NOMO-1 (cell line): ENCODE data around the gene KRT83.

Experiments
- DNase-seq, 2 experiments: peaks; one replicate each; lab custom pipeline; 2025; ENCODE audit not compliant: unreplicated experiment in 2 of 2; lab: John Stamatoyannopoulos, UW

Gene KRT83

DNA sequence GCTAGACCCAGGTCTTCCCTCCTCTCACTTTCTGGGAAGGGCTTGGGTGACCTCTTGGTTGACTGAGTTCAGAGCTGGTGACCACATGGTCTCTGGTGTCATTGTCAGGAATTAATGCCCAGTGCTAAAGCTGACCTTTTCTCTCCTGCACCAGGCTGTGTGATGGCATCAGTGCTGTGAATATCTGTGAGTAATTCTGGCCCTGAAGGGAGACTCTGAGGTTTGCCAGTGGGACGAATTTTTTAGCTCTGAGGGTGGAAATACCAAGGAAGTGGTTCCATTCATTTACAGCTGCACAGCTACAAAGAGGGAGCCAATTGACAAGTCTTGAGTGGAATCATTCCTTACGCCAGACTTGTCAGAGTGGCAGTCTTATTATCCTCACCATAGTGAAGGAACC lies 53.0 kb downstream of the KRT83 start:
- no peak for DNase-seq

- no peak for DNase-seq
Observed at GRCh38 chr12:52267699-52268098, 53.5 kb downstream of the KRT83 start.

DNA sequence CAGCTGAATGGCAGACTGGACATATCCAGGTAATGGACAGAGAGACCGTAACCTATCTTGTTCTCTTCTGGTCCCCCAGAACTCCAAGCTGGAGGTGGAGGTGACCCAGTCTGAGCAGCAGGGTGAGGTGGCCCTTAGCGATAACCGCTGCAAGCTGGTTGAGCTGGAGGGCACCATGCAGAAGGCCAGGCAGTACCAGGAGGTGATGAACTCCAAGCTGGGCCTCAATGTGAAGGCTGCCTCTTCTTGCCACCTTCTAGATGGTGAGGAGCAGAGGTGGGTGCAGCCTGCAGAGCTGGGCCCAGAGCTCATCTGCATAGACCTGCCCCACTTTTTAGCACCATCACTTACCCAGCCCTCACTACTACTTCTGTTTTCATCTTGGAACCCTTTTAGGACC lies 53.9 kb downstream of the KRT83 start:
- no peak for DNase-seq

DNA sequence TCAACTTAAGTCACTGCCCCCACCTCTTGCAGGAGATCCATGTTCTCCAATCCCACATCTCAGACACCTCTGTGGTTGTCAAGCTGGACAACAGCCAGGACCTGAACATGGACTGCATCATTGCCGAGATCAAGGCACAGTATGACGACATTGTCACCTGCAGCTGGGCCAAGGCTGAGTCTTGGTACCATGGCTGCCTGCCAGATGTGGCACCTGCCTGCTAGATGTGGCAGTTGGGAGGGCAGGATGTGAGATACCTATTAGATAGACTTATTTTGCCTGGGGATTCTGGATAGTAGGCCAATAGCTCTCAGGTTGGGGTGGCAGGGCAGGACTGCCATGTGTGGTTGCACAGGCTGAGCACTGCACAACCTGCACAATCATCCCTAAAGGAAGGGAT lies 54.7 kb downstream of the KRT83 start:
- DNase-seq = no peak

DNA sequence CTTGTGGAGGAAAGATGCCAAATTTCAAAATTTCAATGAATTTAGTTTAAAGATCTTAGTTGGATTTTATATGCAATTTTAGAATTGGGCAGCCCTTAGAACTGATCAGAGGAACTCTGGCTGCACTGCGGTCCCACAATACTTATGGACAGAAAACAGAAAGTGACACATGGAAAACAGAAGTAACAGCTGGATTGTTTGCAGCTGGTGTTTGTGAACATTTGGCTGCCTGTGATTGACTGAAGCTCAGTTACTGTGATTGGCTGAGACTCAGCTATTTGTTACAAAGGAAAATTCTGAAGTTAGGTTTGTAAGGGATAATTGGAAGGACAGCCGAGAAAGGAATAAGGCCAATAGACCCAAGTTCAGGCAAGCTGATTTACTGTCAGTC lies 56.8 kb downstream of the KRT83 start:
- no peak for DNase-seq
